Measurements from ENCODE around the gene PPM1L.
A peak's percentile ranks its signal among the peaks of the same experiment; 100 is the strongest.

PPM1L gene

GRCh38 chr3:160886421-160886820 lies 130.4 kb downstream of the PPM1L start:
- H3K4me3 ChIP-seq (ENCODE audit: low read depth in 1 of 2, low read length in 2 of 2): no peak overlapping the region
- no peaks in the 10 kb centered on the region for H4K20me1 ChIP-seq (ENCODE audit: insufficient read depth, low read length)
- no peaks in the 10 kb centered on the region for H3K27me3 ChIP-seq (ENCODE audit: insufficient read depth, low read length, poor library complexity)
- peaks cover 22% of the 10 kb centered on the region for H3K4me1 ChIP-seq (ENCODE audit: insufficient read depth, low read length)
- ATAC-seq (ENCODE audit: insufficient read depth, low read depth) (no peak), DNase-seq (no peak)
- H3K27ac ChIP-seq (ENCODE audit: low read length): peak overlapping the region; percentile 84
- TF ChIP-seq CTCF (IDR thresholded peaks at IDR 0.05; ENCODE audit: borderline replicate concordance, extremely low read depth, low read length, poor library complexity, severe bottlenecking) (no peak), EZH2 (IDR thresholded peaks at IDR 0.05; ENCODE audit: borderline replicate concordance, low read depth, low read length, severe bottlenecking) (no peak)
- H3K9me3 ChIP-seq (ENCODE audit: insufficient read depth, low read length, severe bottlenecking): no peaks in the 10 kb centered on the region
- H3K36me3 ChIP-seq (ENCODE audit: insufficient read depth, low read length): no peaks in the 10 kb centered on the region
- H3K79me2 ChIP-seq (ENCODE audit: insufficient read depth, low read length): no peaks in the 10 kb centered on the region
- H2AFZ ChIP-seq (ENCODE audit: low read depth, low read length): no peak overlapping the region
- no peak overlapping the region for H3K4me2 ChIP-seq (ENCODE audit: insufficient read depth, low read length)
- H3K9ac ChIP-seq (ENCODE audit: low read depth, low read length): peak overlapping the region; percentile 33; the same call in 1 of the 2 replicates

- peaks cover 1% of the 10 kb centered on the region; the same call in 1 of the 2 replicates for H3K4me1 ChIP-seq (ENCODE audit: insufficient read depth, low read length)
- H3K4me3 ChIP-seq (ENCODE audit: low read depth in 1 of 2, low read length in 2 of 2): no peak overlapping the region
- no peak for ATAC-seq (ENCODE audit: insufficient read depth, low read depth)
- no peak overlapping the region for H2AFZ ChIP-seq (ENCODE audit: low read depth, low read length)
- H3K79me2 ChIP-seq (ENCODE audit: insufficient read depth, low read length): no peaks in the 10 kb centered on the region
- no peak overlapping the region for H3K9ac ChIP-seq (ENCODE audit: low read depth, low read length)
- TF ChIP-seq CTCF (IDR thresholded peaks at IDR 0.05; ENCODE audit: borderline replicate concordance, extremely low read depth, low read length, poor library complexity, severe bottlenecking) (no peak), EZH2 (IDR thresholded peaks at IDR 0.05; ENCODE audit: borderline replicate concordance, low read depth, low read length, severe bottlenecking) (no peak)
- no peaks in the 10 kb centered on the region for H3K9me3 ChIP-seq (ENCODE audit: insufficient read depth, low read length, severe bottlenecking)
- no peak for DNase-seq
- no peaks in the 10 kb centered on the region for H3K27me3 ChIP-seq (ENCODE audit: insufficient read depth, low read length, poor library complexity)
- no peaks in the 10 kb centered on the region for H4K20me1 ChIP-seq (ENCODE audit: insufficient read depth, low read length)
- no peak overlapping the region for H3K27ac ChIP-seq (ENCODE audit: low read length)
- no peaks in the 10 kb centered on the region for H3K36me3 ChIP-seq (ENCODE audit: insufficient read depth, low read length)
- no peak overlapping the region for H3K4me2 ChIP-seq (ENCODE audit: insufficient read depth, low read length)
Observed at GRCh38 chr3:160893207-160893606, 137.2 kb downstream of the PPM1L start.

- no peaks in the 10 kb centered on the region for H3K79me2 ChIP-seq (ENCODE audit: insufficient read depth, low read length)
- no peak overlapping the region for H3K4me2 ChIP-seq (ENCODE audit: insufficient read depth, low read length)
- H3K36me3 ChIP-seq (ENCODE audit: insufficient read depth, low read length): no peaks in the 10 kb centered on the region
- ATAC-seq (ENCODE audit: insufficient read depth, low read depth): no peak
- H3K27me3 ChIP-seq (ENCODE audit: insufficient read depth, low read length, poor library complexity): no peaks in the 10 kb centered on the region
- TF ChIP-seq EZH2 (IDR thresholded peaks at IDR 0.05; ENCODE audit: borderline replicate concordance, low read depth, low read length, severe bottlenecking) (no peak), CTCF (IDR thresholded peaks at IDR 0.05; ENCODE audit: borderline replicate concordance, extremely low read depth, low read length, poor library complexity, severe bottlenecking) (no peak)
- H2AFZ ChIP-seq (ENCODE audit: low read depth, low read length): no peak overlapping the region
- no peaks in the 10 kb centered on the region for H3K4me1 ChIP-seq (ENCODE audit: insufficient read depth, low read length)
- H3K9ac ChIP-seq (ENCODE audit: low read depth, low read length): no peak overlapping the region
- H3K27ac ChIP-seq (ENCODE audit: low read length): no peak overlapping the region
- peaks cover 4% of the 10 kb centered on the region for H3K9me3 ChIP-seq (ENCODE audit: insufficient read depth, low read length, severe bottlenecking)
- no peak for DNase-seq
- no peaks in the 10 kb centered on the region for H4K20me1 ChIP-seq (ENCODE audit: insufficient read depth, low read length)
- no peak overlapping the region for H3K4me3 ChIP-seq (ENCODE audit: low read depth in 1 of 2, low read length in 2 of 2)
Observed at GRCh38 chr3:160904691-160905090, 148.7 kb downstream of the PPM1L start.

- no peak overlapping the region for H2AFZ ChIP-seq (ENCODE audit: low read depth, low read length)
- H3K4me2 ChIP-seq (ENCODE audit: insufficient read depth, low read length): no peak overlapping the region
- DNase-seq (no peak), ATAC-seq (ENCODE audit: insufficient read depth, low read depth) (no peak)
- H3K27me3 ChIP-seq (ENCODE audit: insufficient read depth, low read length, poor library complexity): no peaks in the 10 kb centered on the region
- no peak overlapping the region for H3K9ac ChIP-seq (ENCODE audit: low read depth, low read length)
- H3K36me3 ChIP-seq (ENCODE audit: insufficient read depth, low read length): no peaks in the 10 kb centered on the region
- H3K4me1 ChIP-seq (ENCODE audit: insufficient read depth, low read length): no peaks in the 10 kb centered on the region
- no peaks in the 10 kb centered on the region for H3K79me2 ChIP-seq (ENCODE audit: insufficient read depth, low read length)
- H4K20me1 ChIP-seq (ENCODE audit: insufficient read depth, low read length): no peaks in the 10 kb centered on the region
- H3K27ac ChIP-seq (ENCODE audit: low read length): no peak overlapping the region
- no peak for TF ChIP-seq EZH2 (IDR thresholded peaks at IDR 0.05; ENCODE audit: borderline replicate concordance, low read depth, low read length, severe bottlenecking)
- TF ChIP-seq CTCF (IDR thresholded peaks at IDR 0.05; ENCODE audit: borderline replicate concordance, extremely low read depth, low read length, poor library complexity, severe bottlenecking): no peak
- peaks cover 4% of the 10 kb centered on the region for H3K9me3 ChIP-seq (ENCODE audit: insufficient read depth, low read length, severe bottlenecking)
- no peak overlapping the region for H3K4me3 ChIP-seq (ENCODE audit: low read depth in 1 of 2, low read length in 2 of 2)
Observed at GRCh38 chr3:160906646-160907045, 150.6 kb downstream of the PPM1L start.
